CD4-positive, alpha-beta T cell treated with Interleukin-6 at 100 ng/mL for 8 hours (primary cell): ENCODE results near the gene TKT.
"Not testable (repeated sequence)": the region's sequence is repeated elsewhere in the genome, so short reads cannot be mapped to it uniquely, and the experiment has no call there.

Source experiments
- DNase-seq: peaks from one replicate; pipeline ENCODE4 v3.0.0-alpha.2; 2020; ENCODE audit warnings: mixed read lengths, low spot score

The TKT gene

GRCh38 chr3:53259427-53260259 is 3.8 kb upstream of the TKT start:
- no peak for DNase-seq

- no peak for DNase-seq
Measured at GRCh38 chr3:53258600-53259426, 3.0 kb upstream of the TKT start.

- no peak for DNase-seq
Measured at GRCh38 chr3:53257465-53257864, 1.6 kb upstream of the TKT start.

- DNase-seq = no peak
Measured at GRCh38 chr3:53256704-53257055, 858 bp upstream of the TKT start.

- DNase-seq = no peak
Measured at GRCh38 chr3:53255423-53255774, 423 bp downstream of the TKT start.

- peak; percentile 50 for DNase-seq
Measured at GRCh38 chr3:53254509-53255422, 1.1 kb downstream of the TKT start.

GRCh38 chr3:53253707-53254508 is 1.9 kb downstream of the TKT start:
- no peak for DNase-seq

GRCh38 chr3:53252947-53253322 is 2.9 kb downstream of the TKT start:
- not testable (repeated sequence) for DNase-seq

- DNase-seq = no peak
Measured at GRCh38 chr3:53252096-53252946, 3.5 kb downstream of the TKT start.

- no peak for DNase-seq
Measured at GRCh38 chr3:53250881-53251605, 4.8 kb downstream of the TKT start.

GRCh38 chr3:53250453-53250852 is 5.4 kb downstream of the TKT start:
- DNase-seq = no peak

GRCh38 chr3:53248161-53248560 is 7.7 kb downstream of the TKT start:
- no peak for DNase-seq

- DNase-seq = no peak
Measured at GRCh38 chr3:53247619-53248018, 8.2 kb downstream of the TKT start.

GRCh38 chr3:53244271-53244670 is 11.6 kb downstream of the TKT start:
- no peak for DNase-seq

GRCh38 chr3:53243785-53244184 is 12.0 kb downstream of the TKT start:
- DNase-seq = no peak

- no peak for DNase-seq
Measured at GRCh38 chr3:53243165-53243564, 12.7 kb downstream of the TKT start.

- no peak for DNase-seq
Measured at GRCh38 chr3:53242642-53243041, 13.2 kb downstream of the TKT start.

GRCh38 chr3:53242155-53242554 is 13.7 kb downstream of the TKT start:
- DNase-seq = no peak

- DNase-seq = no peak
Measured at GRCh38 chr3:53240989-53241972, 14.5 kb downstream of the TKT start.
